Coronary artery (tissue), 2 donors: ENCODE data around the gene CCDC186.

Source experiments
- DNase-seq: peaks from one replicate; pipeline ENCODE4 v3.0.0-alpha.2; 2017; ENCODE audit warnings: low spot score
- H3K27ac ChIP-seq, 2 donors: fragments of 200-600 bp; sonication (generic); one replicate each; pipeline ENCODE4 v1.5.1; 2016 to 2019
- H3K4me3 ChIP-seq: fragments of 200-600 bp; sonication (generic); 2 replicates; pipeline ENCODE4 v1.5.1; 2016; ENCODE audit warnings: mild to moderate bottlenecking, moderate library complexity
- TF ChIP-seq, protein P1 (sequence below): fragments of 200-600 bp; sonication (generic); IDR thresholded peaks from one replicate; pipeline ENCODE4 v1.5.1; 2019; ENCODE audit warnings: antibody characterized with exemption

CCDC186 gene

GRCh38 chr10:114188001-114188400 lies 14.0 kb upstream of the CCDC186 start:
- Histone ChIP-seq H3K4me3 (no peak overlapping the region), H3K27ac (no peak overlapping the region)
- DNase-seq: no peak
- TF ChIP-seq, protein P1, sequence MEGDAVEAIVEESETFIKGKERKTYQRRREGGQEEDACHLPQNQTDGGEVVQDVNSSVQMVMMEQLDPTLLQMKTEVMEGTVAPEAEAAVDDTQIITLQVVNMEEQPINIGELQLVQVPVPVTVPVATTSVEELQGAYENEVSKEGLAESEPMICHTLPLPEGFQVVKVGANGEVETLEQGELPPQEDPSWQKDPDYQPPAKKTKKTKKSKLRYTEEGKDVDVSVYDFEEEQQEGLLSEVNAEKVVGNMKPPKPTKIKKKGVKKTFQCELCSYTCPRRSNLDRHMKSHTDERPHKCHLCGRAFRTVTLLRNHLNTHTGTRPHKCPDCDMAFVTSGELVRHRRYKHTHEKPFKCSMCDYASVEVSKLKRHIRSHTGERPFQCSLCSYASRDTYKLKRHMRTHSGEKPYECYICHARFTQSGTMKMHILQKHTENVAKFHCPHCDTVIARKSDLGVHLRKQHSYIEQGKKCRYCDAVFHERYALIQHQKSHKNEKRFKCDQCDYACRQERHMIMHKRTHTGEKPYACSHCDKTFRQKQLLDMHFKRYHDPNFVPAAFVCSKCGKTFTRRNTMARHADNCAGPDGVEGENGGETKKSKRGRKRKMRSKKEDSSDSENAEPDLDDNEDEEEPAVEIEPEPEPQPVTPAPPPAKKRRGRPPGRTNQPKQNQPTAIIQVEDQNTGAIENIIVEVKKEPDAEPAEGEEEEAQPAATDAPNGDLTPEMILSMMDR: no peak

DNA sequence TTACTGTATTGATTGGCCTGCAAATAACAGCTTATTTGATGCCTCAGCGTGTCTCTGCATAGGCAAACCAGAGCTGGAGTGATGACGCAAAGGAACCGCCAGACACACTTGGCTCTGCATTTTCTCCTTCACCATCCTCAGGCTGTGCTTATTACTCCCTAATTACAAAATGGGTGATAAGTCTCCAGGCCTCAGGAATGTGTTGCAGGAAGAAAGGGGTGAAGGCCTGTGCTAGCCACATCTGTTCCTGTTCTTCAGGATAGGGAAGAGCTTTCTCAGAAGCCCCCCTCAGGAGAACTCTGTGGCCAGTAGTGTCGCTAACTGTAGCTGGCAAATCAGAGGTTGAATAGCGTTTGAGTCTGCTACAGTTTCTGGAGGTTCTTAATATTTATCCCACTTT lies 10.3 kb upstream of the CCDC186 start:
- TF ChIP-seq, protein P1: no peak
- no peak for DNase-seq
- no peak overlapping the region for H3K27ac ChIP-seq
- H3K4me3 ChIP-seq: no peak overlapping the region

GRCh38 chr10:114183563-114183962 lies 9.6 kb upstream of the CCDC186 start:
- Histone ChIP-seq H3K4me3 (no peak overlapping the region), H3K27ac (no peak overlapping the region)
- TF ChIP-seq, protein P1: no peak
- no peak for DNase-seq

GRCh38 chr10:114181971-114182370 lies 8.0 kb upstream of the CCDC186 start:
- TF ChIP-seq, protein P1: no peak
- no peak overlapping the region for H3K4me3 ChIP-seq
- H3K27ac ChIP-seq: no peak overlapping the region
- DNase-seq: no peak

DNA sequence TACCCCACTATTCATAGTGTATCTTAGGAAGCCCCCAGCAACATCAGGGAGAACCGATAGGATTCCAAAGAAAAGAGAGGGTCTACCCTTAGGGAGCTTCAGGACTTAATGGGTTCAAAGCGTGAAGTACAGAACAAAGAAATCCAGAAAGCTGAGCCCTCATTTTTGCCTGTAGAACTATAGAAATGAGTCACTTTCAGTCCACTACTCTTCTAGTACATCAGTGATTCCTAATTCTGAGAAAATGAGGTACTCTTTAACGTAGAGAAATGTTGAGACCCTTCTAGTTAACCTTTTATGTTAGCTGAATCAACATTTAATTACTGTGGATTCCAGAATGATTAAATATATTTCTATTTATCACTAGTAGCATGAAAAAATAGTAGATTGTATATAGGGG lies 6.9 kb upstream of the CCDC186 start:
- Histone ChIP-seq H3K27ac (no peak overlapping the region), H3K4me3 (no peak overlapping the region)
- no peak for DNase-seq
- TF ChIP-seq, protein P1: no peak

DNA sequence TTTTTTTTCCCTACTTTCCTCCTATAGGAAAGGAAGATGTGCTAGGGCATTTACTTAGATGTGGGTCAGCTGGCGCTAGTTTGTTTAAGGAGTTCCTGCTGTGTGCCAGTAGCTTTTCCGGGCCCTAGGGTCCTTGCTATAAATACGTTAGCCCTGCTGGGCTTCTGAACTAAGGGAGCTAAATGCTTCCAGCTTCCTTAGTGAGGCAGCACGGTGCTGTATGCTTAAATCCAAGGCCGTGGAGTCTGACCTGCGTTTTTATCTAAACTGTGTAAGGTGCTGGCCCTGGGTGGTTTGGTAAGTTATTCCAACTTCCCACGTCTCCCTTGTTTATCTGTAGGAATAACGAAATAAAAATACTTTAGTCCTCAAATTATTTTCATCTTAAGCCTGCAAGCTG lies 5.7 kb upstream of the CCDC186 start:
- Histone ChIP-seq H3K4me3 (no peak overlapping the region), H3K27ac (no peak overlapping the region)
- DNase-seq: no peak
- TF ChIP-seq, protein P1: no peak

DNA sequence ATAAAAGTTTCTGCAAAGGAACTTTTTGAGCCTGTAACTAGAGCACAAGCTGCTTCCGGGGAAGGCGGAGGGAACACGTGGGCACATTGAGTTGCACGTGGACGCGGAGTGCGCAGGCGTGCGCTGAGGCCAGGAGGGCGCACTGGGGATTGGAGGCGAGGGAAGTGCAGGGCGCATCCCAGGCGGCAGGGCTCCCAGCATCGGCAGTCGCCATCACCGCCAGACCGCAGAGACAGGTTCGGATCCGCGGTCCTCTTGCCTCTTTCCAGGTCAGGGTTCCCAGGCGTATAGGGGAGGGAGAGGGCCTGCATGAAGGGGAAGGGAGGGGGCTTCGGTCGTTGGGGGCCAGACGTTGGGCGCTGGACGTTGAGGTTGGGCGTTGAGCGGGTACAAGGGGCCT lies 5.1 kb upstream of the CCDC186 start, which contains the start of gene TDRD1:
Gene TDRD1 (plus strand): TSS at position 206 of the 400 bp plus-strand sequence. CDS start 8,479 bp downstream, outside the sequence.
- Histone ChIP-seq H3K4me3 (no peak within 1 kb of the TSS), H3K27ac (no peak within 1 kb of the TSS)
- no peak for DNase-seq
- TF ChIP-seq, protein P1: no peak
